Endodermal cell (in vitro differentiated cells): ENCODE measurements around the gene AP4E1. TPM values are rescaled to one million over a fixed set of nuclear protein-coding genes. Genes with fewer than 3 reads are reported as not detected.

Source experiments
- DNase-seq: peaks from one replicate; pipeline ENCODE4 v3.0.0-alpha.2; 2017
- H3K27ac ChIP-seq: 2 replicates; pipeline ENCODE4 v1.5.1; 2013; ENCODE audit warnings: mild to moderate bottlenecking, low read depth, low read length, moderate library complexity
- H3K27me3 ChIP-seq: 2 replicates; pipeline ENCODE4 v1.6.1; 2013; ENCODE audit warnings: mild to moderate bottlenecking, low read length, moderate library complexity; ENCODE audit not compliant: insufficient read depth, control insufficient read depth, poor library complexity, severe bottlenecking
- H3K36me3 ChIP-seq: 2 replicates; pipeline ENCODE4 v1.7.0; 2013; ENCODE audit warnings: mild to moderate bottlenecking, low read length, moderate library complexity; ENCODE audit not compliant: control insufficient read depth, insufficient read depth
- H3K4me1 ChIP-seq: one replicate; pipeline ENCODE4 v1.7.0; 2013; ENCODE audit warnings: low read length; ENCODE audit not compliant: control insufficient read depth, insufficient read depth
- H3K4me3 ChIP-seq: 2 replicates; pipeline ENCODE4 v1.5.1; 2013; ENCODE audit warnings: mild to moderate bottlenecking, low read length, moderate library complexity
- H3K9ac ChIP-seq: 2 replicates; pipeline ENCODE4 v1.6.1; 2013; ENCODE audit warnings: mild to moderate bottlenecking, low read length, moderate library complexity; ENCODE audit not compliant: poor library complexity, severe bottlenecking; ENCODE audit errors: extremely low read depth
- H3K9me3 ChIP-seq: 2 replicates; pipeline ENCODE4 v1.6.1; 2013; ENCODE audit warnings: mild to moderate bottlenecking, low read length, moderate library complexity; ENCODE audit not compliant: control insufficient read depth
- H3K27ac Mint-ChIP-seq: 2 replicates; pipeline ENCODE4 v1.8.0; 2020; ENCODE audit warnings: mixed read lengths
- H3K27me3 Mint-ChIP-seq: 2 replicates; pipeline ENCODE4 v1.8.0; 2021; ENCODE audit warnings: mild to moderate bottlenecking, mixed read lengths; ENCODE audit not compliant: insufficient read depth
- H3K36me3 Mint-ChIP-seq: 2 replicates; pipeline ENCODE4 v1.8.0; 2020; ENCODE audit warnings: low read depth, mixed read lengths
- H3K4me1 Mint-ChIP-seq: 2 replicates; pipeline ENCODE4 v1.8.0; 2020; ENCODE audit warnings: mixed read lengths
- H3K4me3 Mint-ChIP-seq: 2 replicates; pipeline ENCODE4 v1.8.0; 2020; ENCODE audit warnings: mild to moderate bottlenecking, moderate library complexity, mixed read lengths
- H3K9me3 Mint-ChIP-seq: 2 replicates; pipeline ENCODE4 v1.8.0; 2020; ENCODE audit warnings: mild to moderate bottlenecking, mixed read lengths
- WGBS, 2 experiments: methylation state at CpG; one replicate each; pipeline versions ENCODE4 v1.1.5 to v1.1.7; 2013; ENCODE audit warnings: missing lambda C conversion rate in 2 of 2, mixed read lengths in 1 of 2; ENCODE audit not compliant: insufficient coverage in 1 of 2, insufficient read length in 1 of 2; 5-methylcytosine and 5-hydroxymethylcytosine counted together
- total RNA-seq, 2 donors: library from RNA; stranded (reverse); fragmentation: NEBNext Ultra II Directional in 1 of 2; extraction: Animal tissue kit (Norgen Biotek cat#: 25700) in 1 of 2; gene quantifications; 2 replicates in 1 of 2; 3 replicates in 1 of 2; pipeline ENCODE4 v1.2.1, GENCODE V29; 2021
- TF ChIP-seq, protein P1 (sequence below): fragments of 200-600 bp; sonication (generic); conservative IDR thresholded peaks from 2 replicates; pipeline ENCODE4 v1.5.0; 2021; ENCODE audit warnings: antibody characterized with exemption, mild to moderate bottlenecking

The AP4E1 gene
- total RNA-seq, 2 donors from 2014 or later: 7.8 to 12.5 TPM

DNA sequence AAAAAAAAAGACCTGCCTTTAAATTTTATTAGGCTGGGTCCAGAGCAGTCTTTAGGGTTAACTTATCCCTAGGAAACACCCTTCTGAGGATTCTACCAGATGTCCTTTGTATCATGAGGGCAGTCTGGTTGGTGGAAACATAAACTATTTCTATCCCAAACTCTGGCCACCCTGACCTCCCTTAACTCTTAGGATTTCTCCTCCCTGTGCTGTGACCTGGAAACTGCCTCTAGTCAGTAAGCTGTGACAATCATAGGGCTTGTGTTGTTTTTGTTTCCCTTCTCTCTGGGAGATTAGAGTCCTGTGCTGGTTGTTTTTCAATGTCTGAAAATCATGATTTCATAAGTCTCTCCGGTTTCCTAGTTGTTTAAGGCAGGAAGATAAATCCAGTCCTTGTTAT, 108.1 kb downstream of the AP4E1 start:
- H3K4me1 ChIP-seq: no peaks in the 10 kb centered on the region
- no peak overlapping the region for H3K27ac ChIP-seq
- peaks cover 12% of the 10 kb centered on the region for H3K9me3 ChIP-seq
- TF ChIP-seq, protein P1, sequence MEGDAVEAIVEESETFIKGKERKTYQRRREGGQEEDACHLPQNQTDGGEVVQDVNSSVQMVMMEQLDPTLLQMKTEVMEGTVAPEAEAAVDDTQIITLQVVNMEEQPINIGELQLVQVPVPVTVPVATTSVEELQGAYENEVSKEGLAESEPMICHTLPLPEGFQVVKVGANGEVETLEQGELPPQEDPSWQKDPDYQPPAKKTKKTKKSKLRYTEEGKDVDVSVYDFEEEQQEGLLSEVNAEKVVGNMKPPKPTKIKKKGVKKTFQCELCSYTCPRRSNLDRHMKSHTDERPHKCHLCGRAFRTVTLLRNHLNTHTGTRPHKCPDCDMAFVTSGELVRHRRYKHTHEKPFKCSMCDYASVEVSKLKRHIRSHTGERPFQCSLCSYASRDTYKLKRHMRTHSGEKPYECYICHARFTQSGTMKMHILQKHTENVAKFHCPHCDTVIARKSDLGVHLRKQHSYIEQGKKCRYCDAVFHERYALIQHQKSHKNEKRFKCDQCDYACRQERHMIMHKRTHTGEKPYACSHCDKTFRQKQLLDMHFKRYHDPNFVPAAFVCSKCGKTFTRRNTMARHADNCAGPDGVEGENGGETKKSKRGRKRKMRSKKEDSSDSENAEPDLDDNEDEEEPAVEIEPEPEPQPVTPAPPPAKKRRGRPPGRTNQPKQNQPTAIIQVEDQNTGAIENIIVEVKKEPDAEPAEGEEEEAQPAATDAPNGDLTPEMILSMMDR: no peak
- WGBS, 2 experiments: 100% methylated on average over 1 of the region's 1 CpG; no CpG with 5 or more reads in 1 of the 2 experiments
- H3K27me3 ChIP-seq: no peaks in the 10 kb centered on the region
- no peak overlapping the region for H3K4me3 ChIP-seq
- Mint-ChIP-seq H3K9me3 (peaks cover 8% of the 10 kb centered on the region), H3K27ac (no peak overlapping the region), H3K4me3 (no peak overlapping the region), H3K27me3 (no peaks in the 10 kb centered on the region), H3K4me1 (no peaks in the 10 kb centered on the region), H3K36me3 (peaks cover 4% of the 10 kb centered on the region)
- H3K36me3 ChIP-seq: no peaks in the 10 kb centered on the region
- H3K9ac ChIP-seq: no peak overlapping the region
- no peak for DNase-seq

DNA sequence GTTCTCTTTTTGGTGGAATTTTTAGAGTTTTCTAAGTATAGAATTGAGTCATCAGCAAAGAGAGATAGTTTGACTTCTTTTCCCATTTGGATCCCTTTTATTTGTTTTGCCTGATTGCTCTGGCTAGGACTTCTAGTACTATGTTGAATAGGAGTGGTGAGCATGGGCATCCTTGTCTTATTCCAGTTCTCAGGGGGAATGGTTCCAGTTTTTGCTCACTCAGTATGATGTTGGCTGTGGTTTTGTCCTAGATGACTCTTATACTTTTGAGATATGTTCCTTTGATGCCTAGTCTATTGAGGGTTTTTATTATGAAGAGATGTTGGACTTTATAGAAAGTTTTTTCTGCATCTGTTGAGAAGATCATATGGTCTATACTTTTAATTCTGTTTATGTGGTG, 113.7 kb downstream of the AP4E1 start:
- DNase-seq: no peak
- Mint-ChIP-seq H3K27ac (no peak overlapping the region), H3K4me3 (no peak overlapping the region), H3K36me3 (peaks cover 2% of the 10 kb centered on the region), H3K9me3 (peaks cover 13% of the 10 kb centered on the region), H3K27me3 (no peaks in the 10 kb centered on the region), H3K4me1 (no peaks in the 10 kb centered on the region)
- no peaks in the 10 kb centered on the region for H3K27me3 ChIP-seq
- H3K9me3 ChIP-seq: peaks cover 8% of the 10 kb centered on the region
- no peak overlapping the region for H3K4me3 ChIP-seq
- no peaks in the 10 kb centered on the region for H3K36me3 ChIP-seq
- no peak overlapping the region for H3K9ac ChIP-seq
- TF ChIP-seq, protein P1: no peak
- H3K27ac ChIP-seq: no peak overlapping the region
- no peaks in the 10 kb centered on the region for H3K4me1 ChIP-seq

DNA sequence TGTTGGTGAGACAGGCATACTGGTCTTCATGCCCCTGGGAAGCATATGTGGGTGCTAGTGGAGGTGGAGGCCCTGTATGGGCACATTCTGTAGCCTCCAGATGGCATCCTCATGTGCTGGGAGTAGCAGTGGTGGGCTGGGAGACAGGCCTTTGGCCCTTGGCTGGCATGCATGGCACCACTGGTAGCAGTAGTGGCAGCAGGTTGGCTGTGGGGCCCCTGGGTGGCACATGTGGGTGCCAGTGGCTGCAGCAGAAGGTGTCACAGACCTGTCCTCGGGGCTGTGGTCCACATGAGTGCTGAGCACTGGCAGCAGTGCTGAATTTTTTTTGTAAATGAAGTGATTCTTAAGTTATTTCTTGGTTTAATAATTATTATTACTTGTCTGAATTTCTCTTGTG, 115.0 kb downstream of the AP4E1 start:
- no peaks in the 10 kb centered on the region for H3K4me1 Mint-ChIP-seq
- no peaks in the 10 kb centered on the region for H3K27me3 ChIP-seq
- peaks cover 23% of the 10 kb centered on the region for H3K9me3 Mint-ChIP-seq
- H3K9me3 ChIP-seq: peaks cover 18% of the 10 kb centered on the region
- no peaks in the 10 kb centered on the region for H3K36me3 ChIP-seq
- no peak overlapping the region for H3K27ac ChIP-seq
- peaks cover 2% of the 10 kb centered on the region for H3K36me3 Mint-ChIP-seq
- TF ChIP-seq, protein P1: no peak
- H3K4me3 Mint-ChIP-seq: no peak overlapping the region
- no peaks in the 10 kb centered on the region for H3K4me1 ChIP-seq
- H3K4me3 ChIP-seq: no peak overlapping the region
- no peak for DNase-seq
- H3K27me3 Mint-ChIP-seq: no peaks in the 10 kb centered on the region
- H3K27ac Mint-ChIP-seq: no peak overlapping the region
- 88 to 100% methylated on average over 1 of the region's 1 CpG for WGBS, 2 experiments
- no peak overlapping the region for H3K9ac ChIP-seq
